ENCODE measurements around the gene ZBTB21.

DNA sequence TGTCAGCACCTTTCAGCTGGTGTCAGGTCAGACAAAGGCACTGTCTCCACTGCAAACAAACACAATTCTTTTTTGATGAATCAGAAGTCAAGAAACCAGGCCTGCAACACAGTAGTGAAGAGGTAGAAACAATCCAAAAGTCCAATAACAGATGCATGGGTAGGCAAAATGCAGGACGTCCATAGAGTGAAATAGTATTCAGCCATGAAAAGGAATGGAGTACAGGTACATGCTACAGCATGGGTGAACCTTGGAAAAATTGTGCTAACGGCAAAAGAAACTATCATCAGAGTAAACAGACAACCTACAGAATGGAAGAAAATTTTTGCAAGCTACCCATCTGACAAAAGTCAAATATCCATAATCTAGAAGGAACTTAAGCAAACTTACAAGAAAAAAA, 26.2 kb upstream of the ZBTB21 start:
- TF ChIP-seq CTCF (IDR thresholded peaks at IDR 0.05; ENCODE audit: low read depth, low read length): no peak
- no peak for TF ChIP-seq EZH2phosphoT487 (IDR thresholded peaks at IDR 0.05; ENCODE audit: low read depth)

All from OCI-LY3 (cell line).